Measurements from ENCODE around the gene IL17RB. TPM values are rescaled to one million over a fixed set of nuclear protein-coding genes. Genes with fewer than 3 reads are reported as not detected.

The IL17RB gene
- total and polyA plus RNA-seq, 2 of the 8 experiments (the other 6 are each of a cell fraction or from before 2014, with no cell fraction given), result 7.0 to 24.6 TPM

DNA sequence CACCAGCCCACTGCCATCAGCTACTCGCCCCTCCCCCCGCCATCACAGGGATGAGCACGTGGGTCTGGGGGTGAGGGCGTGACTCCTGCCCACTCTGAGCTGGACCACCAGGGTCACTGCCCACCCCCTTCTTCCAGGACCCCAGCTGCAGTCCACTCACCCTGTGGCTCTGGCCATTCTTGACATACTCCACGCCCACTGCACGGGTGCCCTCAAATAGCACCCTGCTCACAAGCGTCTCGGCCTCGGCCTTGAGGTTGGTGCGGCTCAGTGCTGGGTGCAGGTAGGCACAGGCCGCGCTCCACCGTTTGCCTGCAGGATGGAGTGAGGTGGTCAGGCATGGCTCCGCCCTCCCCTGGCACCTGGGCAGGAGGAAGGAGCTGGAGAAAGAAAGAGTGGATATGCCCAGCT lies 24.0 kb upstream of the IL17RB start:
- no peak for FAIRE-seq
- DNase-seq (ENCODE audit: low read depth in 1 of 2, low spot score in 2 of 2), result no peak
- H3K27me3 ChIP-seq (replicated peaks in 1 of 4; ENCODE audit: control insufficient read depth in 3 of 4, extremely low read depth in 1 of 4, insufficient read depth in 3 of 4, low read length in 3 of 4), result no peaks in the 10 kb centered on the region
- no peak overlapping the region for H3K9ac ChIP-seq (replicated peaks in 1 of 4; ENCODE audit: extremely low read depth in 1 of 4, low read depth in 3 of 4, low read length in 3 of 4)
- H3K79me2 ChIP-seq (ENCODE audit: control insufficient read depth in 1 of 2, insufficient read depth in 2 of 2, low read length in 2 of 2), result no peaks in the 10 kb centered on the region
- no peak overlapping the region for H3K23ac ChIP-seq (ENCODE audit: insufficient read length)
- peaks cover 3% of the 10 kb centered on the region in 2 experiments for H4K20me1 ChIP-seq (replicated peaks in 1 of 2; ENCODE audit: control insufficient read depth in 1 of 2, insufficient read depth in 2 of 2, low read length in 2 of 2)
- no peak overlapping the region for H3K18ac ChIP-seq (ENCODE audit: extremely low read depth, low read length)
- H2BK20ac ChIP-seq (ENCODE audit: low read length), result no peak overlapping the region
- H4K91ac ChIP-seq (replicated peaks; ENCODE audit: insufficient read length, low read length), result no peak overlapping the region
- H4K8ac ChIP-seq (ENCODE audit: extremely low read depth, insufficient read depth, low read length), result no peak overlapping the region
- no peak overlapping the region for H2AK5ac ChIP-seq (ENCODE audit: low read depth, low read length)
- H3K4me3 ChIP-seq (ENCODE audit: extremely low read depth in 1 of 4, insufficient read depth in 2 of 4, low read depth in 3 of 4, low read length in 4 of 4), result no peak overlapping the region
- H3K14ac ChIP-seq (ENCODE audit: insufficient read length), result no peak overlapping the region
- H2BK5ac ChIP-seq (ENCODE audit: low read depth, low read length), result no peak overlapping the region; the same call in 1 of the 2 replicates
- no peak overlapping the region for H4K5ac ChIP-seq (ENCODE audit: insufficient read length, low read depth, low read length)
- no peaks in the 10 kb centered on the region for H3K79me1 ChIP-seq (ENCODE audit: low read depth, low read length)
- no peaks in the 10 kb centered on the region for H3K9me3 ChIP-seq (ENCODE audit: insufficient read depth in 2 of 2, low read depth in 1 of 2, low read length in 1 of 2)
- no peak overlapping the region for H3K4me2 ChIP-seq (ENCODE audit: insufficient read depth in 1 of 2, low read depth in 2 of 2, low read length in 2 of 2)
- H2BK12ac ChIP-seq (ENCODE audit: low read depth, low read length), result no peak overlapping the region
- H3K27ac ChIP-seq (ENCODE audit: low read depth, low read length), result no peak overlapping the region
- H3K23me2 ChIP-seq (ENCODE audit: low read depth, low read length), result no peaks in the 10 kb centered on the region
- H3K56ac ChIP-seq (replicated peaks; ENCODE audit: insufficient read length, low read depth, low read length), result no peak overlapping the region
- TF ChIP-seq RXRA (IDR thresholded peaks at IDR 0.05; ENCODE audit: insufficient read depth, low read depth, low read length) (no peak), CHD1 (IDR thresholded peaks at IDR 0.05; ENCODE audit: low read depth, low read length) (no peak)
- H3K4me1 ChIP-seq (replicated peaks in 1 of 4; ENCODE audit: control insufficient read depth in 3 of 4, insufficient read depth in 4 of 4, low read length in 3 of 4), result peaks cover 0 to 3% (median 1%) of the 10 kb centered on the region in 4 experiments; a peak in 1 of 7 replicates
- POLR2A ChIA-PET (ENCODE audit: partially characterized antibody), result no interaction called here
- no peak overlapping the region for H2AFZ ChIP-seq (ENCODE audit: low read length)
- H3K36me3 ChIP-seq (ENCODE audit: control insufficient read depth in 2 of 4, insufficient read depth in 4 of 4, low read length in 3 of 4), result peaks cover 6 to 23% (median 13%) of the 10 kb centered on the region in 4 experiments; a peak in 7 of 8 replicates
- no peak overlapping the region for H2BK120ac ChIP-seq (replicated peaks; ENCODE audit: low read depth, low read length)
- WGBS, 2 experiments (ENCODE audit: extremely low coverage in 1 of 2, insufficient coverage in 1 of 2, insufficient read length in 1 of 2, insufficient replicate concordance in 2 of 2, low coverage in 1 of 2, low lambda C conversion rate in 2 of 2, missing lambda C conversion rate in 1 of 2), result 92% methylated on average over 14 of the region's 14 CpGs; no CpG with 5 or more reads in 1 of the 2 experiments
- no peak overlapping the region for H2BK15ac ChIP-seq (ENCODE audit: low read length)
- no peak overlapping the region for H3K4ac ChIP-seq (replicated peaks; ENCODE audit: insufficient read length, low read depth, low read length)
- CTCF ChIA-PET (ENCODE audit: partially characterized antibody), result interaction anchor here (0.6 to 2.0 kb wide), 6 partner anchors 10 to 152 kb away, joined by 3 to 5 read pairs (median 3); no protein-coding TSS in a partner anchor
